Measurements from ENCODE around the gene GRIP1.

GRIP1 gene

GRCh38 chr12:66624806-66625205 is 54.1 kb downstream of the GRIP1 start:
- TF ChIP-seq CTCF (IDR thresholded peaks at IDR 0.05; ENCODE audit: insufficient read depth, low read length, missing control alignments), result no peak
- H3K4me3 ChIP-seq (ENCODE audit: low read depth, low read length), result no peak overlapping the region
- ChIA-PET CTCF (interaction anchor here (1.1 kb wide), 1 partner anchor 25 kb away, joined by 3 read pairs; no protein-coding TSS in a partner anchor), POLR2A (no interaction called here)
- DNase-seq (ENCODE audit: low read depth, low spot score), result no peak

GRCh38 chr12:66623455-66623854 is 55.4 kb downstream of the GRIP1 start:
- no peak overlapping the region for H3K4me3 ChIP-seq (ENCODE audit: low read depth, low read length)
- POLR2A ChIA-PET, result no interaction called here
- TF ChIP-seq CTCF (IDR thresholded peaks at IDR 0.05; ENCODE audit: insufficient read depth, low read length, missing control alignments), result no peak
- DNase-seq (ENCODE audit: low read depth, low spot score), result no peak
- CTCF ChIA-PET, result no interaction called here

- no peak for TF ChIP-seq CTCF (IDR thresholded peaks at IDR 0.05; ENCODE audit: insufficient read depth, low read length, missing control alignments)
- ChIA-PET POLR2A (no interaction called here), CTCF (interaction anchor here (1.0 kb wide), 1 partner anchor 9 kb away, joined by 3 read pairs; no protein-coding TSS in a partner anchor)
- DNase-seq (ENCODE audit: low read depth, low spot score), result no peak
- H3K4me3 ChIP-seq (ENCODE audit: low read depth, low read length), result no peak overlapping the region
These were observed 58.2 kb downstream of the GRIP1 start for GRCh38 chr12:66620688-66621087.

GRCh38 chr12:66620026-66620425 is 58.9 kb downstream of the GRIP1 start:
- ChIA-PET POLR2A (interaction anchor here (0.5 kb wide), 1 partner anchor 164 kb away, joined by 3 read pairs; no protein-coding TSS in a partner anchor), CTCF (no interaction called here)
- no peak for TF ChIP-seq CTCF (IDR thresholded peaks at IDR 0.05; ENCODE audit: insufficient read depth, low read length, missing control alignments)

GRCh38 chr12:66617991-66618390 is 60.9 kb downstream of the GRIP1 start:
- no peak for DNase-seq (ENCODE audit: low read depth, low spot score)
- no peak overlapping the region for H3K4me3 ChIP-seq (ENCODE audit: low read depth, low read length)
- TF ChIP-seq CTCF (IDR thresholded peaks at IDR 0.05; ENCODE audit: insufficient read depth, low read length, missing control alignments), result no peak
- ChIA-PET POLR2A (no interaction called here), CTCF (interaction anchor here (1.2 kb wide), 1 partner anchor 10 kb away, joined by 3 read pairs; no protein-coding TSS in a partner anchor)

More at GRCh38 chr12:66620026-66620425, 58.9 kb downstream of the GRIP1 start:
- DNase-seq (ENCODE audit: low read depth, low spot score), result no peak
- no peak overlapping the region for H3K4me3 ChIP-seq (ENCODE audit: low read depth, low read length)

GRCh38 chr12:66612090-66612775 is 66.6 kb downstream of the GRIP1 start:
- POLR2A ChIA-PET, result no interaction called here
- no peak for TF ChIP-seq CTCF (IDR thresholded peaks at IDR 0.05; ENCODE audit: insufficient read depth, low read length, missing control alignments)

More at GRCh38 chr12:66612090-66612775, 66.6 kb downstream of the GRIP1 start:
- no peak overlapping the region for H3K4me3 ChIP-seq (ENCODE audit: low read depth, low read length)
- no peak for DNase-seq (ENCODE audit: low read depth, low spot score)
- CTCF ChIA-PET, result no interaction called here
